Middle frontal gyrus (tissue), 1 donor: ENCODE data around the gene RPL4.
"Not testable (repeated sequence)": the region's sequence is repeated elsewhere in the genome, so short reads cannot be mapped to it uniquely, and the experiment has no call there.

Source experiments
- DNase-seq: peaks from one replicate; pipeline ENCODE4 v3.0.0-alpha.2; 2015; ENCODE audit warnings: low spot score; ENCODE audit errors: extremely low spot score

The RPL4 gene

DNA sequence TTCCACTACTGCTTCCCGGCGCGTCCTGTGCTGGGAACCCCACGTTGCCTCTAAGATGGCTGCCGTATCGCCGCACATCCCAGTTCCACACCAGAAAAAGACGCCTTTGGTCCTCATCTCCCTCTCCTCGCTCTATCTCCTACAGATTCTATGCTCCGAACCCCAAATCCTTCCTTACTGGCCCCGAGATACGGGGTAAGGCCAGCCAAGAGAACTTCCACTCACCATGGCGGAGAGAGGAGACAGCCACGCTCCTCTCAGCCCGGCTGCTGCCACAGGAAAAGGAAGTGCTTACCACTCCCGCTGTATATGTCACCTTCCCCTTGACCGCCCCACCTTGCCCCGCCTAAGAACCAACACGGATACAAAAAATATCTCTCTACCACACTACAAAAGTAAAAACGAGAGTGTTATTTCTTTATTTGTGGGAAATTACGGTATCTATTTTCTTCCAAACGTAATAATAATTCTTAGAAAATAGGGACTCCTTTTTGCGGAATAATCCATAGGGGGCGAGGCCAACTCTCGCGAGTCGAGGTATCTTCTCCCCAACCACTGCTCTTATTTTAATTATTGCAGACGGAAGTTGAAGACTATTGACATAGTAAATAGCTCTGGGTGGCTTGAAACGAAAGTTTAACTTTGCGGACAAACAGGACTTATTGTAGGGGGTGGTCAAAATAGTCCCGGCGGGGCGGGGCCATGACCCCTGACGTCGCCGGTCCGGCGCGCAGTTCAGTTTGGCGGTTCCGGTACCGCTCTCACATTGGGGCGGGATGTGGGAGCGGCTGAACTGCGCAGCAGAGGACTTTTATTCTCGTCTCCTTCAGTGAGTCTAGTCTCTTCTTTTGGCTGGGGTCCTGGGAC lies at the start of gene RPL4, which contains the start of gene ZWILCH:
TSS of gene RPL4 (minus strand) at position 293 of the 867 bp plus-strand sequence. CDS start at position 228, 65 bp downstream.
TSS of gene ZWILCH (plus strand) at position 764 of the 867 bp plus-strand sequence. CDS start at position 777, 13 bp downstream.
- peak; percentile 59 for DNase-seq

GRCh38 chr15:66545255-66545654 lies 40.6 kb upstream of the RPL4 start:
- no peak for DNase-seq

GRCh38 chr15:66542896-66543295 lies 38.2 kb upstream of the RPL4 start:
- no peak for DNase-seq

DNA sequence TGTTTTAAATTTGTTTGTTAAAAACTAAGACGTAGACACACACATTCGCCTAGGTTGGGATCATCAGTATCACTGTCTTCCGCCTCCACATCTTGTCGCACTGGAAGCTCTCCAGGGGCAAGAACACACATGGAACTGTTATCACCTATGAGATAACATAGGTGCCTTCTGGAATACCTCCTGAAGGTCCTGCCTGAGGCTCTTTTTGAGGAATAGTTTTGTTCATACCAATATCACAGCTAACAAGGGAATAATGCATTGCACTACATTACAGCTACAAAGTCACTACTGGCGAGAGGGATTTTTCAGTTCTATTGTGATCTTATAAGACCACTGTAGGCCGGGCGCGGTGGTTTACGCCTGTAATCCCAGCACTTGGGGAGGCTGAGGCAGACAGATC lies 30.4 kb upstream of the RPL4 start:
- DNase-seq: no peak

- DNase-seq: no peak
These were observed 20.2 kb upstream of the RPL4 start for GRCh38 chr15:66524838-66525237.

- DNase-seq: no peak
These were observed 19.3 kb upstream of the RPL4 start for GRCh38 chr15:66523926-66524325.

DNA sequence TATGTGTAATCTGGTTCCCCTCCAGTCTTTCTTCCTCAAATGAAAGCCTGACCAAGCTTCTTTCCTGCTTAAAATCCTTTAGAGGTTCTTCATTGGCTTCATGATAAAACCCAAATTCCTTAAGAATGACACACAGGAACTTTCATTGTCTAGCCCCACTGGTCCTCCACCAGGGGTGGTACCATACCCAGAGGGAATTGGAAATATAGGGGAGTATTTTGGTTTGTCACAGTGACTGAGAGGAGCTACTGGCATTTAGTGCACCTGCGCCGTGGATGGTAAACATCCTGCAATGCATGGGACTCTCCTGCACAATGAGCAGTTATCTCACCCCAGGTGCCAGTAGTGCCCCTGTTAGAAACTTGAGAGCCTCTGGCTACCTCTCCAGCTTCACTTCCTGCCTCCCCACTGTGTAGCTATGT lies 11.3 kb upstream of the RPL4 start:
- no peak for DNase-seq

- DNase-seq: no peak
These were observed 9.9 kb upstream of the RPL4 start for GRCh38 chr15:66514586-66514985.

DNA sequence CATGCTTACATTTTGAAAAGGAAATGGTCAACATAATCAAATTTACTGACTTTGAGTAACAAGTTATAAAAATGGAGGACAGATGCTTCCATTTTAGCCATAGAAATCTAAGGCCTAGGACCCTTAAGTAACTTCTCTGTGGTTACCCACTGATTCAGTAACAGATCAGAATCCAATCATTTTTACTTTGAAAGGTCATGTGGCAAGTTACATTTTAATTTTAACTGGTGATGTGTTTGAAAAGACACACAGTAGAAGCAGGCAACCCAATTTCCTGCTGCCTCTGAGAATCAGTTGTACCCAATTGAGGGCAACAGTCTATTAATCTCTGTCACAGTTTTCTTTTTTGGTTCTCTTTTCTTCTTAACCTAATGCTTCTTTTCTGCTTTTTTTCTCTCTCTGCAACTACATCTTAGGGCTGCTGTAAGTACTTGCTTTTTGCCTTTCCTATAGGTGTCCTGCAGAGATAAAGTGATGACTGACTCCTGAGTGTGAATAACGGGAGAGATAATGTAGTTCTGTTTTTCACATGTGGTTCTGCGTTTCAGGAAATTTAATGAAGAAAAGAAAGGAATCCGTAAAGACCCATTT lies 3.7 kb upstream of the RPL4 start:
- DNase-seq: no peak

DNA sequence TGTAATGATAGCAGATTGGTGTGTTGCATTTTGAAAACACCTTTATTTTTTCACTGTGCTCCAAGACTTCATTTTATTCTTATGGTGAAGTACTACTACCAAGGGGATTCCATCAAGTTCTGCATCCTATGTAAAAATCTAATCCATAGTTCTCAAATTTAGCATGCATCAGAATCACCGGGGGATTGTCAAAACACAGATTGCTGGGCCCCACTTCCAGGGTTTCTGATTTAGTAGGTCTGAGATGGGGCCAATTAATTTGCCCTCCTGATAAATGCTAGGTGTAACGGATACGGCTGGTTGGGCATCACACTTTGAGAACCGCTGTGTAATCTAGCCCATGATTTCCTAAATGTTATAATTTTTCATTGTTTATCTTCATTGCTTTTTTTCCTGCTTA lies 1.2 kb upstream of the RPL4 start:
- no peak for DNase-seq

- no peak for DNase-seq
These were observed 766 bp upstream of the RPL4 start for GRCh38 chr15:66505430-66505811.

GRCh38 chr15:66503780-66504562 lies 684 bp downstream of the RPL4 start:
- DNase-seq: no peak

GRCh38 chr15:66503041-66503648 lies 1.5 kb downstream of the RPL4 start:
- not testable (repeated sequence) for DNase-seq

DNA sequence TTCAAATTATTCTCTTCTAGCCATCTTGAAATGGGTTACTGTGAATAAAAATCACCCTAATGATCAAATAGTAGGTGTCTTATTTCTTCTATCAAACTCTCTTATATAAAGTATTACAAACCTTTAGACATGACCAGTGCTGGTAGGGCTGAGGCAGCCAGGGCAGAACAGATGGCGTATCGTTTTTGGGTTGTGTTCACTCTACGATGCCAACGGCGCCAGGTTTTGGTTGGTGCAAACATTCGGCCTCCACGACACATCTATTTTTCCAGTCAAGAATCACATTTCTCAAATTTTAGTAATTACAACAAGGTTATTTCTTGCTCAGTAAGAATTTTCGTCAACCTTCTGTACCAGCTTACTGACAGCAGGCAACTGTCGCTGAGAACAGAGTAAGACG lies 2.2 kb downstream of the RPL4 start:
- DNase-seq: no peak

DNA sequence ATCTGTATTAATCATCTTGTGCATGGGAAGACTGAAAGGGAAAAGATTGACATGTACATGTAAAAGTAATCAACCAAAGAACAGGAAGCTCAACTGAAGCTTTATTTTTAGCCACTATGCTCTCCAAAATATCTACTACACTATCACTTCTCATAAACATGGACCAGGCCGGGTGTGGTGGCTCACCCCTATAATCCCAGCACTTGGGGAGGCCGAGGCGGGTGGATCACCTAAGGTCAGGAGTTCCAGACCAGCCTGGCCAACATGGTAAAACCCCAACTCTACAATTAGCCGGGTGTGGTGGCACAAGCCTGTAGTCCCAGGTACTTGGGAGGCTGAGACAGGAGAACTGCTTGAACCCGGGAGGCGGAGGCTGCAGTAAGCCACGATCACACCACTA lies 4.3 kb downstream of the RPL4 start:
- DNase-seq: not testable (repeated sequence)

DNA sequence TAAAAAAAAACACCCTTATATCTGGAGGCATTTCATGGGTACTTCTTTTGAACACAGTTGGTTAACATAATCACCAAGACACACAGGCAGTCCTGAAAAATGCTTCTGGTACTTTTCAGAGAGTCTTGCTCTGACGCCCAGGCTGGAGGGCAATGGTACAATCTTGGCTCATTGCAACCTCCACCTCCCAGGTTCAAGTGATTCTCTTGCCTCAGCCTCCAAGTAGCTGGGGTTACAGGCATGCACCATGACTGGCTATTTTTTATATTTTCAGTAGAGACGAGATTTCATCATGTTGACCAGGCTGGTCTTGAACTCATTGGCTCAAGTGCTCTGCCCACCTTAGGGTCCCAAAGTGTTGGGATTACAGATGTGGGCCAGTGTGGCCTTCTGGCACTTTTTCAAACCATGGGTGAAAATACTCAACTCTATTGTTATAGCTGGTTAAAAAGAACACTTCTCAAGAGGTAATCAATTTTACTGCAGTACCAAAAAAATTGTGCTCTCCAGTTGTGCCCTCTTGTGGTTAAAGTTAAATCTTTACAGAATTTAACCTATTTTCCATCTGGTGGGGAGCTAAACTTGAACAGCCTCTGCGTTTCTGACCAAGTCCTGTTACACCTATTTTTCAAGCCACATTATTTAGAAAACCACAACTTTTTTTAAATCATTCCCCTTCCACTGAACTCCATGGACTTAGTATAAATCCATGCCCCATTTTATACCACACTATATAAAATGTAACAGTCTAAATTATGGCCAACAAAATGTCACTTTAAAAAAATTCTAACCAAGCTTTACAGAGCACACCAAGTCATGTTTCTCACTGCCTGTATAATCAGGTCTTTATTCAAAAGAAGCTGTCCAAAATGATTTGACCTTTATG lies 5.9 kb downstream of the RPL4 start:
- no peak for DNase-seq

- peak; percentile 91 for DNase-seq
These were observed 6.9 kb downstream of the RPL4 start, which contains the start of gene SNAPC5 for GRCh38 chr15:66497502-66498455. SNAPC5 (minus strand) TSS chr15:66497762; CDS start chr15:66497731, 31 bp downstream.

GRCh38 chr15:66496951-66497501 lies 7.6 kb downstream of the RPL4 start:
- DNase-seq: no peak

GRCh38 chr15:66494262-66494661 lies 10.4 kb downstream of the RPL4 start:
- DNase-seq: no peak
